Epithelial cell of esophagus (primary cell): Measurements from ENCODE around the gene TRIM40.

Source experiments
- DNase-seq: peaks from one replicate; pipeline ENCODE4 v3.0.0; 2010; ENCODE audit warnings: low read depth
- H3K4me3 ChIP-seq: 2 replicates; pipeline ENCODE4 v1.5.1; 2011; ENCODE audit warnings: mild to moderate bottlenecking, low read length, control low read depth
- TF ChIP-seq, protein P1 (sequence below): IDR thresholded peaks from 2 replicates; pipeline ENCODE4 v1.5.1; 2011; ENCODE audit warnings: low read depth, mild to moderate bottlenecking, low read length, control low read depth, inconsistent platforms; ENCODE audit not compliant: insufficient read depth; ENCODE audit errors: missing control alignments

The TRIM40 gene

DNA sequence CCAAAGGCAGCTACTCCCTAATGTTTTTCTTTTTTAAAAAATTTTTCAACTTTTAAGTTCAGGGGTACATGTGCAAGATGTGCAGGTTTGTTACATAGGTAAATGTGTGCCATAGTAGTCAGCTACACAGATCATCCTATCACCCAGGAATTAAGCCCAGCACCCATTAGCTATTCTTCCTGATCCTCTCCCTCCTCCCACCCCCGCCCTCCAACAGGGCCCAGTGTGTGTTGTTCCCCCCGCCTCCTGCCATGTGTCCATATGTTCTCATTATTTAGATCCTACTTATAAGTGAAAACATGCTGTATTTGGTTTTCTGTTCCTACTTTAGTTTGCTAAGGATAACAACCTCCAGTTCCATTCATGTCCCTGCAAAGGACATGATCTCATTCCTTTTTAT is 39.8 kb downstream of the TRIM40 start:
- no peak overlapping the region for H3K4me3 ChIP-seq
- no peak for DNase-seq
- TF ChIP-seq, protein P1, sequence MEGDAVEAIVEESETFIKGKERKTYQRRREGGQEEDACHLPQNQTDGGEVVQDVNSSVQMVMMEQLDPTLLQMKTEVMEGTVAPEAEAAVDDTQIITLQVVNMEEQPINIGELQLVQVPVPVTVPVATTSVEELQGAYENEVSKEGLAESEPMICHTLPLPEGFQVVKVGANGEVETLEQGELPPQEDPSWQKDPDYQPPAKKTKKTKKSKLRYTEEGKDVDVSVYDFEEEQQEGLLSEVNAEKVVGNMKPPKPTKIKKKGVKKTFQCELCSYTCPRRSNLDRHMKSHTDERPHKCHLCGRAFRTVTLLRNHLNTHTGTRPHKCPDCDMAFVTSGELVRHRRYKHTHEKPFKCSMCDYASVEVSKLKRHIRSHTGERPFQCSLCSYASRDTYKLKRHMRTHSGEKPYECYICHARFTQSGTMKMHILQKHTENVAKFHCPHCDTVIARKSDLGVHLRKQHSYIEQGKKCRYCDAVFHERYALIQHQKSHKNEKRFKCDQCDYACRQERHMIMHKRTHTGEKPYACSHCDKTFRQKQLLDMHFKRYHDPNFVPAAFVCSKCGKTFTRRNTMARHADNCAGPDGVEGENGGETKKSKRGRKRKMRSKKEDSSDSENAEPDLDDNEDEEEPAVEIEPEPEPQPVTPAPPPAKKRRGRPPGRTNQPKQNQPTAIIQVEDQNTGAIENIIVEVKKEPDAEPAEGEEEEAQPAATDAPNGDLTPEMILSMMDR: no peak

DNA sequence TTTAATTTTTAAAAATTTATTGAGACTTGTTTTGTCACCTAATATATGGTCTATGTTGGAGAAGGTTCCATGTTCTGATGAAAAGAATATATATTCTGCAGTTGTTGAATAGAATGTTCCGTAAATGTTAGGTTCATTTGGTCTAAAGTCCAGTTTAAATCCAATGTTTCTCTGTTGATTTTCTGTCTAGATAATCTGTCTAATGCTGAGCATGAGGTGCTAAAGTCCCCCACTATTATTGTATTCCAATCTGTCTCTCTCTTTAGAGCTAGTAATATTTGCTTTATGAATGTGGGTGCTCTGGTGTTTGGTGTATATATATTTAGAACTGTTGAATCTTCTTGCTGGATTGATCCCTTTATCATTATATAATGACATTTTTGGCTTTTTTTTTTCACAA is 42.9 kb downstream of the TRIM40 start:
- no peak overlapping the region for H3K4me3 ChIP-seq
- DNase-seq: no peak
- TF ChIP-seq, protein P1: no peak

DNA sequence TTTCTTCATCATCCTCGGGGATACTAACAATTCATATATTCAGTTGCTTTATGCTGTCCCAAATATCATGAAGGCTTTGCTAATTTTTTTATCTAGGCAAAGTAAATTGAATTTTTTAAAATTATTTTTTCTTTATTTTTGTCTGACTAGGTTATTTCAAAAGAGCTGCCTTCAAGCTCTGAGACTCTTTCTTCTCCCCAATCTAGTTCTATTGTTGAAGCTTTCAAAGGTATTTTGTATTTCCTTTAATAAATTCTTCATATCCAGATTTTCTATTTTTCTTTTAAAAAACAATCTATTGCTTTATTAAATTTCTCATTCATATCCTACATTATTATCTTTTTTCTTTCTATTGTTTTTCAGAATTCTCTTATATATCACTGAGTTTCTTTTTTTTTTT is 44.2 kb downstream of the TRIM40 start:
- H3K4me3 ChIP-seq: no peak overlapping the region
- no peak for DNase-seq
- TF ChIP-seq, protein P1: no peak

DNA sequence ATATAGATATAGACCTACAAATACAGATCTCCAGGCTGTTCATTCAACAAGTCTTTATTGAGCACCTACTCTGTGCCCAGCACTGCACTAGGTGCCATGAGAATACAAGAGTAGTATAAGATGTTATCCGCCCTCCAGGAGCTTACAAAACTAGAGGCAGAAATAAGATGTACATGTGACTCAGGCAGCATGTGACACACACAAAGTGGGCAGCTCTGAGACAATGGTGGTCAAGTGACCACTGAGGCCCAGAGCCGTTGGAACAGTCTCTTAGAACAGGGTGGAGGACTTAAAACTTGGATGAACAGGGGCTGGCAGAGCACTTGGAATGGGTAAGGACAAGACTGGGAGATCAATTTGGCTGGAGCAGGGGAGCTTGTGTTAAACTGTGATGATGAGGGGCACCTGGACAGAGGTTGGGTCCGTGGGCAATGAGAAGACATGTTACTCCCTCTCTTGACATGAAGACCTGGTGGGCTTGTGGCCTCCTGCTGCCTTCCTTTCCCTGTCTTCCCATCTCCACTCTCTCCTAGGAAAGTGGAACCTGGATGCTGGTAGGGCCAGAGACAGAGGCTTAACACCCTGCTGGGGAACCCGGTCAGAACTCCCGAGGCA is 48.6 kb downstream of the TRIM40 start:
- DNase-seq: no peak
- TF ChIP-seq, protein P1: no peak
- no peak overlapping the region for H3K4me3 ChIP-seq

DNA sequence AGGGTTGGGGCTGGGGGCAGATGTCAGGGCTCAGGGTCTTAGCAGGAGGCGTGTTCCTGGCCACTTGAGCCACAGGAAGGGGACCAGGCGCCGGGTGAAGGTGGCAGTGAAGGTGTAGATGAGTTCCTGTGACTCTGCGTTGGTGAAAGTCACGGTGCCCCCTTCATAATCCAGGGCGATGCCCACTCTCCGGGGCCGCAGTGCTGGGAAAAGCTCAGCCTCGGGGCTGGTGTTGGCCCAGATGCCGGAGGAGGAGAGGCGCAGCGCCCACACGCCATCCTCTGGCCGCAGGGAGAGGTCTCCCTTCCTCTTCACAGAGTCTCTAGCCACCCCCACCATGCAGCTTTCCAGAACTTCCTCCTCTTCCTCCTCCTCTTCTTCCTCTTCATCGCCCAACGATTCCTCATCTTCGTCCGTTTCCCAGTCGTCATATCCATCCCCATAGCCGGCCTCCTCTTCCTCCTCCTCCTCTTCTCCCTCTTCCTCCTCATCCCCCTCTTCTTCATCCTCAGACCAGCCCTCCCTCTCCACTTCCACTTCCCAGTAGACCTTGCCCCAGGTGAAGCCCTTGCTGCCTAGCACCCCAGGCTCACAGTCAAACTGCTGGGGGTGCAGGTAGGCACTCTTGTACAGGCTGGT is 50.0 kb downstream of the TRIM40 start:
- DNase-seq: no peak
- no peak overlapping the region for H3K4me3 ChIP-seq
- TF ChIP-seq, protein P1: no peak

DNA sequence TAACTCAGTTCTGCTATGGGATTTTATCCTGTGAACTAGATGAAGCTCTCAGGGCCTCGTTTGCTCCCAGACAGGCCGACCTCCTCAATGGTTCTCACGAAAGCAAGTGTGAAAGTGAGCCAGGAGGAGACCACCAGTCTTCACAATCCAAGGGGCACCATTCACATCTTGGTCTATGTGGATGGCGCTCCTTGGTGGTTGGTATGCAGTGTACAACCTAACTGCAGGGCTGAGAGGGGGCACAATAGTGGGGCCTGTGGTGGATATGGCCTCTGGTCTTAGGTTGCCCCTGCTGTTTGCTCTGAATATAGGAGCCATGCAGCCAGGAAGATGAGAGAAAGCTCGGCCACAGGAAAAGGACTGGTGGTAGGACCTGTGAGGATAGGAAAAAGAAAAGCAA is 52.6 kb downstream of the TRIM40 start:
- H3K4me3 ChIP-seq: no peak overlapping the region
- no peak for DNase-seq
- TF ChIP-seq, protein P1: no peak

DNA sequence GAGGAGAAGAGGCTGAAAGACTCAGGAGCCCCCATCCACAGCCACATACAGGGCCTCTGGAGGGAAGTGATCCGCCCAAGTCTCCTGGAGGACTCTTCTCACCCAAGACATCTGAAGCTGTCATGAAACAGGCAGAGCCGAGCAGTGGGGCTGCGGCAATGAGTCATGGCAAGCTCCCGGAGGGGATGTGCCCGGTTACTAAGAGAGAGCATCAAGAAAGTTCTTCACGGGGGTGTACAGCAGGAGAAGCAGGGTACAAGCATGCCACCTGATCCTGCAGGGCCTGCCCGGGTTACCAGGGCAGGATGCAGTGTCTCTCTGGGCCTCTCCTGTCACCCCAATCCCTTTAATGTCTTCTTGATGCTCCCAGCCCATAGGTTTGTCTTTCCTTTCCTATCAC is 56.1 kb downstream of the TRIM40 start:
- TF ChIP-seq, protein P1: no peak
- H3K4me3 ChIP-seq: no peak overlapping the region
- no peak for DNase-seq
